CD14-positive monocyte (primary cell): ENCODE data around the gene WFS1. TPM values are rescaled to one million over a fixed set of nuclear protein-coding genes. Genes with fewer than 3 reads are reported as not detected.

Experiments
- DNase-seq, 3 donors: peaks; one replicate each; pipeline ENCODE4 v3.0.0-alpha.2; 2011 to 2022
- H2AFZ ChIP-seq: 2 replicates; pipeline ENCODE4 v1.6.0; 2012; ENCODE audit warnings: mild to moderate bottlenecking, low read depth, low read length, inconsistent platforms; ENCODE audit not compliant: insufficient read depth, poor library complexity, severe bottlenecking
- H3K27ac ChIP-seq, 2 donors: 1 replicate in 1 of 2; 2 replicates in 1 of 2; pipeline ENCODE4 v1.5.1; 2012 to 2013; ENCODE audit warnings: low read length in 2 of 2, control low read depth in 1 of 2, inconsistent platforms in 1 of 2, low read depth in 1 of 2, mild to moderate bottlenecking in 1 of 2
- H3K27me3 ChIP-seq, 2 donors: one replicate each; pipeline versions ENCODE4 v1.6.0 to v1.6.1; 2011 to 2013; ENCODE audit warnings: low read length in 2 of 2; ENCODE audit not compliant: control insufficient read depth in 2 of 2, insufficient read depth in 2 of 2
- H3K36me3 ChIP-seq, 2 donors: replicated peaks in 1 of 2; 1 replicate in 1 of 2; 2 replicates in 1 of 2; pipeline versions ENCODE4 v1.5.1 to v1.6.1; 2012 to 2013; ENCODE audit warnings: low read length in 2 of 2, control low read depth in 1 of 2, inconsistent platforms in 1 of 2, mild to moderate bottlenecking in 1 of 2; ENCODE audit not compliant: insufficient read depth in 2 of 2, control insufficient read depth in 1 of 2
- H3K4me1 ChIP-seq, 2 donors: 1 replicate in 1 of 2; 2 replicates in 1 of 2; pipeline versions ENCODE4 v1.5.1 to v1.6.1; 2012 to 2013; ENCODE audit warnings: low read length in 2 of 2, control low read depth in 1 of 2, inconsistent platforms in 1 of 2, mild to moderate bottlenecking in 1 of 2, moderate library complexity in 1 of 2; ENCODE audit not compliant: insufficient read depth in 2 of 2, control insufficient read depth in 1 of 2
- H3K4me2 ChIP-seq: replicated peaks from 2 replicates; pipeline ENCODE3; 2012; ENCODE audit warnings: low read length, moderate library complexity, mild to moderate bottlenecking; ENCODE audit not compliant: poor library complexity, severe bottlenecking; ENCODE audit errors: extremely low read depth
- H3K4me3 ChIP-seq, 3 experiments: fragments of 200-600 bp in 1 of 3; sonication (generic) in 1 of 3; replicated peaks in 1 of 3; 1 replicate in 2 of 3; 2 replicates in 1 of 3; pipeline ENCODE4 v1.5.1; 2011 to 2013; ENCODE audit warnings: low read length in 3 of 3, mild to moderate bottlenecking in 3 of 3, control low read depth in 2 of 3, low read depth in 2 of 3, inconsistent platforms in 1 of 3, moderate library complexity in 1 of 3
- H3K79me2 ChIP-seq: 2 replicates; pipeline ENCODE4 v1.6.0; 2012; ENCODE audit warnings: mild to moderate bottlenecking, control low read depth, inconsistent platforms, low read length, moderate library complexity; ENCODE audit not compliant: insufficient read depth
- H3K9ac ChIP-seq: 2 replicates; pipeline ENCODE4 v1.6.0; 2017; ENCODE audit warnings: low read length, mild to moderate bottlenecking; ENCODE audit not compliant: insufficient read depth, poor library complexity, severe bottlenecking
- H3K9me3 ChIP-seq, 2 donors: replicated peaks in 1 of 2; 1 replicate in 1 of 2; 2 replicates in 1 of 2; pipeline versions ENCODE4 v1.5.1 to v1.6.1; 2012 to 2013; ENCODE audit warnings: low read length in 2 of 2, control low read depth in 1 of 2; ENCODE audit not compliant: control insufficient read depth in 1 of 2, insufficient read depth in 1 of 2
- H4K20me1 ChIP-seq: 2 replicates; pipeline ENCODE4 v1.6.0; 2012; ENCODE audit warnings: mild to moderate bottlenecking, low read length, control low read depth, moderate library complexity; ENCODE audit not compliant: insufficient read depth
- H3K27ac Mint-ChIP-seq, 7 donors: one replicate each; pipeline ENCODE4 v1.8.0; 2020; ENCODE audit warnings: mild to moderate bottlenecking in 7 of 7, mixed read lengths in 7 of 7, moderate library complexity in 6 of 7, inconsistent platforms in 2 of 7
- H3K27me3 Mint-ChIP-seq, 3 donors: one replicate each; pipeline ENCODE4 v1.8.0; 2021 to 2022; ENCODE audit warnings: low read depth in 3 of 3, mild to moderate bottlenecking in 3 of 3, mixed read lengths in 3 of 3, moderate library complexity in 3 of 3, inconsistent platforms in 1 of 3
- H3K36me3 Mint-ChIP-seq, 2 donors: one replicate each; pipeline ENCODE4 v1.8.0; 2020; ENCODE audit warnings: mixed read lengths in 2 of 2, inconsistent platforms in 1 of 2, mild to moderate bottlenecking in 1 of 2
- H3K4me1 Mint-ChIP-seq: one replicate; pipeline ENCODE4 v1.8.0; 2020; ENCODE audit warnings: mild to moderate bottlenecking, mixed read lengths
- H3K4me3 Mint-ChIP-seq, 2 donors: one replicate each; pipeline ENCODE4 v1.8.0; 2020; ENCODE audit warnings: mild to moderate bottlenecking in 2 of 2, mixed read lengths in 2 of 2, moderate library complexity in 1 of 2
- H3K9me3 Mint-ChIP-seq, 7 donors: one replicate each; pipeline ENCODE4 v1.8.0; 2020 to 2022; ENCODE audit warnings: mixed read lengths in 7 of 7, mild to moderate bottlenecking in 6 of 7, moderate library complexity in 6 of 7, inconsistent platforms in 2 of 7
- WGBS: methylation state at CpG from one replicate; pipeline ENCODE4 v1.1.5; 2013; ENCODE audit warnings: missing lambda C conversion rate; ENCODE audit not compliant: insufficient coverage; 5-methylcytosine and 5-hydroxymethylcytosine counted together
- intact Hi-C, 2 donors: fragments of 100-400 bp; cut with micrococcal nuclease; formaldehyde crosslinking; loops; one replicate each; pipeline versions ENCODE4 v1.15.0 to v1.15.1; 2023
- polyA plus RNA-seq, 3 donors: library from polyadenylated mRNA; depleted of rRNA in 1 of 3; unstranded in 2 of 3; stranded (reverse) in 1 of 3; fragments of 300-500 nt in 2 of 3; fragments of >200 nt in 1 of 3; fragmentation: Illumina TruSeq in 2 of 3; gene quantifications; 1 replicate in 2 of 3; 2 replicates in 1 of 3; pipeline ENCODE4 v1.2.3, GENCODE V29; 2012 to 2021
- TF ChIP-seq, protein P1 (sequence below): fragments of 200-600 bp; IDR thresholded peaks from one replicate; pipeline ENCODE4 v1.8.0; 2022; ENCODE audit warnings: antibody characterized with exemption, mild to moderate bottlenecking

WFS1 gene
- polyA plus RNA-seq, 3 donors, result 0.39 to 1.8 (median 0.93) TPM

DNA sequence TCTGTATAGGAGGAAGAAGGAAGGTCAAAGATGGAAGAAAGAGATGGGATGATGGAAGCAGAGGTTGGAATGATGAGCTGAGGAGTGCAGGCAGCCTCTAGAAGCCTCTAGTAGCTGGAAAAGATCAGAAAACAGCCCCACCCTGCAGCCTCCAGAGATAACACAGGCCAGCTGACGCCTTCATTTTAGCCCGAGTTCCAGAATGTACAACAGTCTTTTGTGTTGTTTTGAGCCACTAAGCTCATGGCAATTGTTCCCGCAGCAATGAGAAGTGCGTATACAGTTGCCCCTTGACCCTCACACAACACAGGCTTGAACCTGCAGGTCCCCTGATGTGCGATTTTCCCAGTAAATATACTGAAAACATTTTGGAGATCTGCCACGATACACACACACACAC lies 72.0 kb downstream of the WFS1 start:
- intact Hi-C loops, result no loop called here
- peaks cover 0 to 8% of the 10 kb centered on the region in 2 donors for H3K9me3 ChIP-seq
- H4K20me1 ChIP-seq, result no peaks in the 10 kb centered on the region
- H2AFZ ChIP-seq, result no peak overlapping the region
- H3K9ac ChIP-seq, result no peak overlapping the region
- 77% methylated on average over 4 of the region's 6 CpGs for WGBS
- peaks cover 3 to 12% (median 9%) of the 10 kb centered on the region in 7 donors for H3K9me3 Mint-ChIP-seq
- H3K27me3 Mint-ChIP-seq, result peaks cover 14 to 23% (median 22%) of the 10 kb centered on the region in 3 donors
- no peak overlapping the region for H3K27ac ChIP-seq
- H3K79me2 ChIP-seq, result no peaks in the 10 kb centered on the region
- no peaks in the 10 kb centered on the region for H3K36me3 ChIP-seq
- H3K4me3 Mint-ChIP-seq, result no peak overlapping the region
- H3K27me3 ChIP-seq, result peaks cover 0 to 18% of the 10 kb centered on the region in 2 donors
- H3K4me2 ChIP-seq, result no peak overlapping the region
- TF ChIP-seq, protein P1, sequence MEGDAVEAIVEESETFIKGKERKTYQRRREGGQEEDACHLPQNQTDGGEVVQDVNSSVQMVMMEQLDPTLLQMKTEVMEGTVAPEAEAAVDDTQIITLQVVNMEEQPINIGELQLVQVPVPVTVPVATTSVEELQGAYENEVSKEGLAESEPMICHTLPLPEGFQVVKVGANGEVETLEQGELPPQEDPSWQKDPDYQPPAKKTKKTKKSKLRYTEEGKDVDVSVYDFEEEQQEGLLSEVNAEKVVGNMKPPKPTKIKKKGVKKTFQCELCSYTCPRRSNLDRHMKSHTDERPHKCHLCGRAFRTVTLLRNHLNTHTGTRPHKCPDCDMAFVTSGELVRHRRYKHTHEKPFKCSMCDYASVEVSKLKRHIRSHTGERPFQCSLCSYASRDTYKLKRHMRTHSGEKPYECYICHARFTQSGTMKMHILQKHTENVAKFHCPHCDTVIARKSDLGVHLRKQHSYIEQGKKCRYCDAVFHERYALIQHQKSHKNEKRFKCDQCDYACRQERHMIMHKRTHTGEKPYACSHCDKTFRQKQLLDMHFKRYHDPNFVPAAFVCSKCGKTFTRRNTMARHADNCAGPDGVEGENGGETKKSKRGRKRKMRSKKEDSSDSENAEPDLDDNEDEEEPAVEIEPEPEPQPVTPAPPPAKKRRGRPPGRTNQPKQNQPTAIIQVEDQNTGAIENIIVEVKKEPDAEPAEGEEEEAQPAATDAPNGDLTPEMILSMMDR, result no peak
- H3K4me1 Mint-ChIP-seq, result peaks cover 8% of the 10 kb centered on the region
- H3K27ac Mint-ChIP-seq, result no peak overlapping the region
- no peaks in the 10 kb centered on the region for H3K4me1 ChIP-seq
- no peak overlapping the region for H3K4me3 ChIP-seq
- DNase-seq, result no peak
- H3K36me3 Mint-ChIP-seq, result no peaks in the 10 kb centered on the region

DNA sequence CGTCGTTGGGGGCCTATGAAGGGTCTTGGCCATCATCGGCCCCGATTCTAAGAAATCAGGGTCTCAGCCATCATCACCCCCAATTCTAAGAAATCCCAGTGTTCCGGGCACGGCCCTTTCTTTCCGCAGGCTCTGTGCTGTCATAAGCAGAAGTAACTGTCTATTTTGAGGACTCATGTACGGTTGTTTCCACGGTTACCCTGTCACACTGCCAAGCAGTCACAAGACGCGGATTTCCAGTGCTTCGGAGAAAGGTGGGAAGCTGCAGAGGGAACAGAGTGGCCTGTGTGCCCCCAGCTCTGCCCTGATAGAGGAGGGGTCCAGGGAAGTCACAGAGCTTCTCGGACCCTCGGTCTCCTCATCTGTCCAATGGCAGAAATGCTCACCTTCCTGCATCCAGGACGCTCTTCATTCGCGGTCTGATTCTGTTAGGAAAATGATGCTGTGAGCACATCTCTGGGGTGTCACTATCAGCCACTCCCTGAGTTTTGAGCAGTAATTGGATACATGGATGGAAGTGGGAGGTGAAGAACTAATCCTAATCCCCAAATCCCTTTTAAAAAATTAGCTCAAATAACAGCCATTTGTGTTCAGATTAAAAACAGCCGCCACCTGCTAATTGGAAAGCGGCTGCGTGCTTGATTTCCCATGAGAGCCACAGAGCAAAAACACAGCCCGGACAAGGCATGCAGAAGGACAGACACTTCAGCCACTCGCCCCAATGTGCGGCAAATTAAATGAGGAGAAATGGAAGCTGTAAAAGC lies 73.1 kb downstream of the WFS1 start:
- H3K27ac Mint-ChIP-seq, result no peak overlapping the region
- no peak for DNase-seq

More for the DNA sequence above, 73.1 kb downstream of the WFS1 start:
- no peaks in the 10 kb centered on the region for H3K4me1 ChIP-seq
- peaks cover 6% of the 10 kb centered on the region for H3K4me1 Mint-ChIP-seq
- TF ChIP-seq, protein P1, result no peak
- 56% methylated on average over 13 of the region's 23 CpGs for WGBS
- no peaks in the 10 kb centered on the region for H3K36me3 Mint-ChIP-seq
- no peaks in the 10 kb centered on the region for H3K79me2 ChIP-seq
- no peak overlapping the region for H2AFZ ChIP-seq
- no peak overlapping the region for H3K4me3 ChIP-seq
- H3K9me3 Mint-ChIP-seq, result peaks cover 3 to 12% (median 9%) of the 10 kb centered on the region in 7 donors
- H3K27me3 ChIP-seq, result peaks cover 0 to 13% of the 10 kb centered on the region in 2 donors
- no peak overlapping the region for H3K27ac ChIP-seq
- no peak overlapping the region for H3K4me3 Mint-ChIP-seq
- peaks cover 8 to 19% (median 17%) of the 10 kb centered on the region in 3 donors for H3K27me3 Mint-ChIP-seq
- intact Hi-C loops, result no loop called here
- no peaks in the 10 kb centered on the region for H3K36me3 ChIP-seq
- no peak overlapping the region for H3K4me2 ChIP-seq
- H4K20me1 ChIP-seq, result no peaks in the 10 kb centered on the region
- no peak overlapping the region for H3K9ac ChIP-seq
- H3K9me3 ChIP-seq, result peaks cover 0 to 8% of the 10 kb centered on the region in 2 donors
